Rectal smooth muscle tissue (tissue), 1 donor: Measurements from ENCODE around the gene UNC45B.
"Not testable (repeated sequence)": the region's sequence is repeated elsewhere in the genome, so short reads cannot be mapped to it uniquely, and the experiment has no call there.

Source experiments
- H3K27ac ChIP-seq: one replicate; pipeline ENCODE4 v1.7.0; 2013; ENCODE audit warnings: low read depth, low read length, inconsistent platforms
- H3K27me3 ChIP-seq: one replicate; pipeline ENCODE4 v1.7.0; 2013; ENCODE audit warnings: low read length; ENCODE audit not compliant: control insufficient read depth, insufficient read depth
- H3K36me3 ChIP-seq: one replicate; pipeline ENCODE4 v1.7.0; 2013; ENCODE audit warnings: low read length; ENCODE audit not compliant: control insufficient read depth, insufficient read depth
- H3K4me1 ChIP-seq: one replicate; pipeline ENCODE4 v1.7.0; 2013; ENCODE audit warnings: low read length; ENCODE audit not compliant: control insufficient read depth, insufficient read depth
- H3K4me3 ChIP-seq: one replicate; pipeline ENCODE4 v1.7.0; 2013; ENCODE audit warnings: low read length
- H3K9ac ChIP-seq: one replicate; pipeline ENCODE4 v1.7.0; 2013; ENCODE audit warnings: low read length

UNC45B gene

GRCh38 chr17:35146214-35146833 lies 1.3 kb upstream of the UNC45B start:
- no peak overlapping the region for H3K9ac ChIP-seq
- no peaks in the 10 kb centered on the region for H3K36me3 ChIP-seq
- H3K27ac ChIP-seq = no peak overlapping the region
- H3K4me3 ChIP-seq = no peak overlapping the region
- peaks cover 2% of the 10 kb centered on the region for H3K4me1 ChIP-seq
- no peaks in the 10 kb centered on the region for H3K27me3 ChIP-seq

- Histone ChIP-seq H3K27me3 (no peaks in the 10 kb centered on the region), H3K4me3 (no peak overlapping the region), H3K9ac (no peak overlapping the region), H3K27ac (no peak overlapping the region), H3K4me1 (no peaks in the 10 kb centered on the region), H3K36me3 (no peaks in the 10 kb centered on the region)
Observed at GRCh38 chr17:35148144-35148543, 527 bp downstream of the UNC45B start.

- H3K9ac ChIP-seq = no peak overlapping the region
- no peaks in the 10 kb centered on the region for H3K4me1 ChIP-seq
- H3K4me3 ChIP-seq = no peak overlapping the region
- H3K27me3 ChIP-seq = no peaks in the 10 kb centered on the region
- H3K36me3 ChIP-seq = no peaks in the 10 kb centered on the region
- H3K27ac ChIP-seq = no peak overlapping the region
Observed at GRCh38 chr17:35149941-35150340, 2.3 kb downstream of the UNC45B start.

- not testable (repeated sequence) for H3K36me3 ChIP-seq, H3K27ac ChIP-seq, H3K4me3 ChIP-seq, H3K27me3 ChIP-seq, H3K9ac ChIP-seq, H3K4me1 ChIP-seq
Observed at GRCh38 chr17:35151080-35151479, 3.5 kb downstream of the UNC45B start.

- Histone ChIP-seq H3K4me1 (no peaks in the 10 kb centered on the region), H3K36me3 (no peaks in the 10 kb centered on the region), H3K4me3 (no peak overlapping the region), H3K27ac (no peak overlapping the region), H3K27me3 (no peaks in the 10 kb centered on the region), H3K9ac (no peak overlapping the region)
Observed at GRCh38 chr17:35152421-35153140, 5.0 kb downstream of the UNC45B start.

- Histone ChIP-seq H3K27ac (no peak overlapping the region), H3K36me3 (no peaks in the 10 kb centered on the region), H3K4me1 (no peaks in the 10 kb centered on the region), H3K4me3 (no peak overlapping the region), H3K9ac (no peak overlapping the region), H3K27me3 (no peaks in the 10 kb centered on the region)
Observed at GRCh38 chr17:35154196-35155165, 6.9 kb downstream of the UNC45B start.

GRCh38 chr17:35155246-35155645 lies 7.6 kb downstream of the UNC45B start:
- no peaks in the 10 kb centered on the region for H3K36me3 ChIP-seq
- H3K9ac ChIP-seq = no peak overlapping the region
- no peaks in the 10 kb centered on the region for H3K4me1 ChIP-seq

GRCh38 chr17:35159940-35160339 lies 12.3 kb downstream of the UNC45B start:
- no peaks in the 10 kb centered on the region for H3K4me1 ChIP-seq
- H3K36me3 ChIP-seq = no peaks in the 10 kb centered on the region
- no peak overlapping the region for H3K4me3 ChIP-seq
- no peak overlapping the region for H3K27ac ChIP-seq
- H3K27me3 ChIP-seq = no peaks in the 10 kb centered on the region
- no peak overlapping the region for H3K9ac ChIP-seq

More at GRCh38 chr17:35155246-35155645, 7.6 kb downstream of the UNC45B start:
- Histone ChIP-seq H3K27ac (no peak overlapping the region), H3K27me3 (no peaks in the 10 kb centered on the region), H3K4me3 (no peak overlapping the region)

- H3K27ac ChIP-seq = no peak overlapping the region
- no peak overlapping the region for H3K9ac ChIP-seq
- no peaks in the 10 kb centered on the region for H3K27me3 ChIP-seq
- no peak overlapping the region for H3K4me3 ChIP-seq
- no peaks in the 10 kb centered on the region for H3K4me1 ChIP-seq
- H3K36me3 ChIP-seq = no peaks in the 10 kb centered on the region
Observed at GRCh38 chr17:35160354-35161201, 13.0 kb downstream of the UNC45B start.

GRCh38 chr17:35161281-35161761 lies 13.7 kb downstream of the UNC45B start:
- Histone ChIP-seq H3K4me3 (no peak overlapping the region), H3K9ac (no peak overlapping the region), H3K36me3 (no peaks in the 10 kb centered on the region), H3K27me3 (no peaks in the 10 kb centered on the region), H3K27ac (no peak overlapping the region), H3K4me1 (no peaks in the 10 kb centered on the region)

GRCh38 chr17:35162755-35163154 lies 15.1 kb downstream of the UNC45B start:
- Histone ChIP-seq H3K4me1 (no peaks in the 10 kb centered on the region), H3K27ac (no peak overlapping the region), H3K36me3 (no peaks in the 10 kb centered on the region), H3K4me3 (no peak overlapping the region), H3K9ac (no peak overlapping the region), H3K27me3 (no peaks in the 10 kb centered on the region)
